IMR-90 (cell line): Measurements from ENCODE around the gene ZKSCAN7. TPM values are rescaled to one million over a fixed set of nuclear protein-coding genes. Genes with fewer than 3 reads are reported as not detected.
"Not testable (repeated sequence)": the region's sequence is repeated elsewhere in the genome, so short reads cannot be mapped to it uniquely, and the experiment has no call there.

Source experiments
- ATAC-seq: fragments of 200-7000 bp; cut with Tn5 transposase; 2 replicates; pipeline ENCODE4 v1.9.1; 2020; ENCODE audit warnings: low read depth, mild to moderate bottlenecking, moderate library complexity
- BruUV-seq: library from RNA; stranded (reverse); fragments of 400-500 nt; replicated peaks from 2 replicates; lab custom pipeline; 2021; lab: Mats Ljungman, UMichigan
- CTCF ChIA-PET: fragments of 300-600 bp; formaldehyde crosslinking; extraction: SDS; loops from one replicate; lab custom pipeline; 2021; ENCODE audit warnings: antibody characterized with exemption; lab: Yijun Ruan, JAX
- POLR2A ChIA-PET: fragments of 300-600 bp; sonication (Branson Sonifier 250); formaldehyde crosslinking; loops from one replicate; lab custom pipeline; 2022; ENCODE audit warnings: antibody characterized with exemption; ENCODE audit not compliant: unreplicated experiment; lab: Charles Lee
- DNase-seq: peaks from one replicate; pipeline ENCODE4 v3.0.0; 2013
- H2AFZ ChIP-seq: replicated peaks from 2 replicates; pipeline ENCODE3; 2013; ENCODE audit warnings: low read length, mild to moderate bottlenecking; ENCODE audit not compliant: poor library complexity
- H2AK5ac ChIP-seq: 2 replicates; pipeline ENCODE4 v1.6.1; 2013; ENCODE audit warnings: low read depth, low read length, inconsistent platforms
- H2AK9ac ChIP-seq: replicated peaks from 2 replicates; pipeline ENCODE3; 2013; ENCODE audit warnings: mild to moderate bottlenecking, low read depth, low read length, moderate library complexity; ENCODE audit not compliant: poor library complexity
- H2BK120ac ChIP-seq: 2 replicates; pipeline ENCODE4 v1.6.1; 2013; ENCODE audit warnings: low read depth, low read length, inconsistent platforms
- H2BK15ac ChIP-seq: 3 replicates; pipeline ENCODE4 v1.6.1; 2013; ENCODE audit warnings: low read depth, low read length, inconsistent platforms
- H2BK20ac ChIP-seq: 2 replicates; pipeline ENCODE4 v1.6.1; 2013; ENCODE audit warnings: low read depth, mild to moderate bottlenecking, inconsistent platforms, low read length, moderate library complexity
- H2BK5ac ChIP-seq: 2 replicates; pipeline ENCODE4 v1.6.1; 2013; ENCODE audit warnings: mild to moderate bottlenecking, low read depth, low read length, inconsistent platforms; ENCODE audit not compliant: poor library complexity, severe bottlenecking
- H3K14ac ChIP-seq: replicated peaks from 2 replicates; pipeline ENCODE4 v1.6.1; 2013; ENCODE audit warnings: low read depth, low read length, inconsistent platforms
- H3K18ac ChIP-seq: 2 replicates; pipeline ENCODE4 v1.6.1; 2013; ENCODE audit warnings: low read depth, low read length, control low read depth
- H3K23ac ChIP-seq: 2 replicates; pipeline ENCODE4 v1.6.1; 2013; ENCODE audit warnings: low read depth, low read length, inconsistent platforms
- H3K27ac ChIP-seq: 2 replicates; pipeline ENCODE4 v1.5.1; 2013; ENCODE audit warnings: mild to moderate bottlenecking, control low read depth, low read length; ENCODE audit not compliant: insufficient read depth
- H3K27me3 ChIP-seq: 2 replicates; pipeline ENCODE4 v1.6.1; 2013; ENCODE audit warnings: low read length; ENCODE audit not compliant: control insufficient read depth, insufficient read depth
- H3K36me3 ChIP-seq: 2 replicates; pipeline ENCODE4 v1.6.1; 2013; ENCODE audit warnings: low read length, mixed read lengths; ENCODE audit not compliant: control insufficient read depth, insufficient read depth
- H3K4ac ChIP-seq: 2 replicates; pipeline ENCODE4 v1.6.1; 2013; ENCODE audit warnings: low read depth, low read length, inconsistent platforms
- H3K4me1 ChIP-seq: 2 replicates; pipeline ENCODE4 v1.6.1; 2013; ENCODE audit warnings: low read length, mixed read lengths; ENCODE audit not compliant: control insufficient read depth, insufficient read depth
- H3K4me2 ChIP-seq: 2 replicates; pipeline ENCODE4 v1.6.1; 2013; ENCODE audit warnings: low read depth, mild to moderate bottlenecking, control low read depth, low read length, moderate library complexity
- H3K4me3 ChIP-seq: 2 replicates; pipeline ENCODE4 v1.5.1; 2013; ENCODE audit warnings: low read depth, mild to moderate bottlenecking, control low read depth, low read length, moderate library complexity; ENCODE audit not compliant: insufficient read depth
- H3K56ac ChIP-seq: 2 replicates; pipeline ENCODE4 v1.6.1; 2013; ENCODE audit warnings: low read length, inconsistent platforms; ENCODE audit not compliant: insufficient read depth; ENCODE audit errors: extremely low read depth
- H3K79me1 ChIP-seq, 2 experiments: 2 replicates each; pipeline ENCODE4 v1.6.1; 2013; ENCODE audit warnings: low read length in 2 of 2, inconsistent platforms in 1 of 2, low read depth in 1 of 2
- H3K9ac ChIP-seq: 2 replicates; pipeline ENCODE4 v1.6.1; 2013; ENCODE audit warnings: low read depth, low read length, control low read depth
- H3K9me1 ChIP-seq: 2 replicates; pipeline ENCODE4 v1.6.1; 2013; ENCODE audit warnings: low read length, inconsistent platforms; ENCODE audit not compliant: insufficient read depth
- H3K9me3 ChIP-seq: 2 replicates; pipeline ENCODE4 v1.6.1; 2013; ENCODE audit warnings: low read length; ENCODE audit not compliant: control insufficient read depth, insufficient read depth
- H4K20me1 ChIP-seq: 2 replicates; pipeline ENCODE4 v1.6.1; 2013; ENCODE audit warnings: low read length, inconsistent platforms; ENCODE audit not compliant: insufficient read depth
- H4K5ac ChIP-seq: 2 replicates; pipeline ENCODE4 v1.6.1; 2013; ENCODE audit warnings: mild to moderate bottlenecking, low read depth, low read length, control low read depth
- H4K8ac ChIP-seq, 2 experiments: 2 replicates each; pipeline ENCODE4 v1.6.1; 2013; ENCODE audit warnings: low read depth in 2 of 2, low read length in 2 of 2, control low read depth in 1 of 2, inconsistent platforms in 1 of 2
- H4K91ac ChIP-seq: 2 replicates; pipeline ENCODE4 v1.6.1; 2013; ENCODE audit warnings: low read depth, low read length, inconsistent platforms; ENCODE audit not compliant: insufficient read depth
- WGBS, 2 experiments: methylation state at CpG; one replicate each; pipeline versions ENCODE4 v1.1.5 to v1.1.7; 2013; ENCODE audit warnings: missing lambda C conversion rate in 2 of 2; ENCODE audit not compliant: insufficient read length in 1 of 2; ENCODE audit errors: extremely low coverage in 2 of 2; 5-methylcytosine and 5-hydroxymethylcytosine counted together
- dilution Hi-C: fragments of 300-500 bp; cut with HindIII; formaldehyde crosslinking; loops from one replicate; pipeline ENCODE4 v1.14.3; 2018; ENCODE audit warnings: low sequenced_read_pairs; ENCODE audit not compliant: unreplicated experiment
- in situ Hi-C: fragments of 300-500 bp; cut with MboI; formaldehyde crosslinking; loops from 3 replicates; pipeline ENCODE4 v1.14.3; 2019; ENCODE audit warnings: low sequenced_read_pairs, inconsistent platforms, mixed read lengths
- intact Hi-C: fragments of 100-400 bp; cut with micrococcal nuclease; formaldehyde crosslinking; loops from 2 replicates; pipeline ENCODE4 v1.10.0; 2022
- polyA plus RNA-seq, 3 experiments: library from polyadenylated mRNA; depleted of rRNA; stranded (reverse); fragments of >200 nt; gene quantifications; 2 replicates each; pipeline ENCODE4 v1.2.3, GENCODE V29; 2012; ENCODE audit warnings: low replicate concordance in 1 of 3
- total RNA-seq: library from RNA; depleted of rRNA; stranded (reverse); fragments of >200 nt; gene quantifications from 2 replicates; pipeline ENCODE4 v1.2.3, GENCODE V29; 2012

The ZKSCAN7 gene
- total and polyA plus RNA-seq, 2 of the 4 experiments (the other 2 are of a cell fraction): 2.6 to 4.7 TPM

- H3K4ac ChIP-seq, POLR2A ChIA-PET, H3K79me1 ChIP-seq, H3K9ac ChIP-seq, H3K4me1 ChIP-seq, H3K4me3 ChIP-seq, H3K9me1 ChIP-seq, H4K91ac ChIP-seq, H2AFZ ChIP-seq, H3K14ac ChIP-seq, H3K4me2 ChIP-seq, H3K27me3 ChIP-seq, H2AK9ac ChIP-seq, H2BK120ac ChIP-seq, H4K8ac ChIP-seq, ATAC-seq, H2AK5ac ChIP-seq, H4K5ac ChIP-seq, H3K18ac ChIP-seq, H2BK20ac ChIP-seq, intact Hi-C loops, H2BK5ac ChIP-seq, BruUV-seq, in situ Hi-C loops, H3K36me3 ChIP-seq, H3K56ac ChIP-seq, CTCF ChIA-PET, H3K23ac ChIP-seq, dilution Hi-C loops, H3K27ac ChIP-seq, H2BK15ac ChIP-seq, DNase-seq, H4K20me1 ChIP-seq: not testable (repeated sequence)
- peaks cover 12% of the 10 kb centered on the region; the same call in 1 of the 2 replicates for H3K9me3 ChIP-seq
- WGBS, 2 experiments: no CpG with 5 or more reads among the region's 11 CpGs
These were observed 22.5 kb downstream of the ZKSCAN7 start for GRCh38 chr3:44577354-44577952.

- H4K5ac ChIP-seq, H3K79me1 ChIP-seq, H4K91ac ChIP-seq, intact Hi-C loops, H3K4me2 ChIP-seq, POLR2A ChIA-PET, H3K18ac ChIP-seq, CTCF ChIA-PET, H2AK9ac ChIP-seq, H2AFZ ChIP-seq, H4K8ac ChIP-seq, in situ Hi-C loops, H2BK15ac ChIP-seq, BruUV-seq, H3K27ac ChIP-seq, DNase-seq, H3K9me3 ChIP-seq, H3K4me1 ChIP-seq, H3K27me3 ChIP-seq, H3K9me1 ChIP-seq, H2BK5ac ChIP-seq, H2BK20ac ChIP-seq, ATAC-seq, dilution Hi-C loops, H2AK5ac ChIP-seq, H3K56ac ChIP-seq, H3K4me3 ChIP-seq, H3K36me3 ChIP-seq, H3K14ac ChIP-seq, H3K23ac ChIP-seq, H2BK120ac ChIP-seq, H3K9ac ChIP-seq, H4K20me1 ChIP-seq, H3K4ac ChIP-seq: not testable (repeated sequence)
- WGBS, 2 experiments: 94% methylated on average over 13 of the region's 22 CpGs; no CpG with 5 or more reads in 1 of the 2 experiments
These were observed 23.3 kb downstream of the ZKSCAN7 start for GRCh38 chr3:44578316-44578715.
